K562 (cell line): ENCODE results near the gene PLA2R1. TPM values are rescaled to one million over a fixed set of nuclear protein-coding genes. Genes with fewer than 3 reads are reported as not detected.
A peak's percentile ranks its signal among the peaks of the same experiment; 100 is the strongest.

ENCODE experiments used
- ATAC-seq: fragments of 200-7000 bp; cut with Tn5 transposase; 3 replicates; pipeline ENCODE4 v1.9.1; 2020; ENCODE audit warnings: moderate library complexity
- BruUV-seq: library from RNA; stranded (reverse); fragments of 400-500 nt; replicated peaks from 2 replicates; lab custom pipeline; 2021; lab: Mats Ljungman, UMichigan
- CTCF ChIA-PET: fragments of 300-600 bp; formaldehyde crosslinking; extraction: SDS; loops from one replicate; lab custom pipeline; 2021; ENCODE audit warnings: low intra/inter-chr PET ratio; lab: Yijun Ruan, JAX
- POLR2A ChIA-PET: fragments of 300-600, 350-650 bp; sonication (Branson Sonifier 250); formaldehyde crosslinking; extraction: SDS; loops from one replicate; lab custom pipeline; 2021; ENCODE audit warnings: antibody characterized with exemption, inconsistent platforms; lab: Yijun Ruan, JAX
- DNase-seq, 4 experiments: peaks; one replicate each; pipeline versions ENCODE4 v3.0.0 to v3.0.0-alpha.2; 2011 to 2018; ENCODE audit warnings: low spot score in 3 of 4, mixed read lengths in 3 of 4; ENCODE audit errors: extremely low read depth in 1 of 4
- FAIRE-seq: peaks from 2 replicates; lab custom pipeline; 2011; peaks lifted over from hg19 to GRCh38; lab: Jason Lieb, UNC
- H2AFZ ChIP-seq: 2 replicates; pipeline ENCODE4 v1.6.0; 2011; ENCODE audit warnings: low read depth, low read length, control low read depth, inconsistent platforms
- H3K27ac ChIP-seq: fragments of 200-600 bp; 3 replicates; pipeline ENCODE4 v1.8.0; 2011; ENCODE audit warnings: low read depth, mild to moderate bottlenecking, control low read depth, inconsistent platforms, low read length, moderate library complexity, mixed read lengths; ENCODE audit errors: extremely low read depth
- H3K27me3 ChIP-seq, 2 experiments: fragments of 300-600 bp in 1 of 2; 2 replicates in 1 of 2; 3 replicates in 1 of 2; pipeline versions ENCODE4 v1.6.0 to v1.8.0; 2011; ENCODE audit warnings: inconsistent platforms in 2 of 2, low read length in 2 of 2, mild to moderate bottlenecking in 1 of 2, mixed read lengths in 1 of 2, moderate library complexity in 1 of 2; ENCODE audit not compliant: control insufficient read depth in 2 of 2, insufficient read depth in 2 of 2
- H3K36me3 ChIP-seq: fragments of 300-600 bp; 3 replicates; pipeline ENCODE4 v1.8.0; 2011; ENCODE audit warnings: mild to moderate bottlenecking, low read length, inconsistent platforms; ENCODE audit not compliant: control insufficient read depth, insufficient read depth
- H3K4me1 ChIP-seq, 2 experiments: fragments of 200-600 bp in 1 of 2; replicated peaks in 1 of 2; 2 replicates in 1 of 2; 3 replicates in 1 of 2; pipeline versions ENCODE4 v1.5.1 to v1.8.0; 2011; ENCODE audit warnings: inconsistent platforms in 2 of 2, low read length in 2 of 2, mild to moderate bottlenecking in 1 of 2, mixed read lengths in 1 of 2, moderate library complexity in 1 of 2; ENCODE audit not compliant: control insufficient read depth in 2 of 2, insufficient read depth in 2 of 2
- H3K4me2 ChIP-seq: 2 replicates; pipeline ENCODE4 v1.6.1; 2011; ENCODE audit warnings: low read length, control low read depth, inconsistent platforms, mixed read lengths; ENCODE audit not compliant: insufficient read depth
- H3K4me3 ChIP-seq: fragments of 200-600 bp; sonication (generic), shearing (Covaris generic); 2 replicates; pipeline ENCODE4 v1.5.1; 2016; ENCODE audit warnings: control low read depth, inconsistent platforms
- H3K79me2 ChIP-seq: fragments of 200-600 bp; 3 replicates; pipeline ENCODE4 v1.8.0; 2011; ENCODE audit warnings: low read length, inconsistent platforms; ENCODE audit not compliant: control insufficient read depth, insufficient read depth
- H3K9ac ChIP-seq, 2 experiments: 2 replicates each; pipeline versions ENCODE4 v1.6.0 to v1.6.1; 2011; ENCODE audit warnings: low read depth in 2 of 2, low read length in 2 of 2, control low read depth in 1 of 2, inconsistent platforms in 1 of 2, mild to moderate bottlenecking in 1 of 2, mixed read lengths in 1 of 2; ENCODE audit not compliant: insufficient read depth in 1 of 2
- H3K9me1 ChIP-seq: one replicate; pipeline ENCODE4 v1.6.0; 2011; ENCODE audit warnings: inconsistent platforms, mild to moderate bottlenecking, low read length, moderate library complexity; ENCODE audit not compliant: control insufficient read depth, insufficient read depth
- H3K9me3 ChIP-seq: replicated peaks from 2 replicates; pipeline ENCODE4 v1.5.1; 2011; ENCODE audit warnings: low read depth, low read length, inconsistent platforms; ENCODE audit not compliant: control insufficient read depth, insufficient read depth
- H4K20me1 ChIP-seq: replicated peaks from 2 replicates; pipeline ENCODE4 v1.6.1; 2011; ENCODE audit warnings: low read length, inconsistent platforms, mixed read lengths; ENCODE audit not compliant: control insufficient read depth, insufficient read depth
- CEBPB ChIP-seq: fragments of 450-650 bp; IDR thresholded peaks from 2 replicates; pipeline ENCODE4 v1.6.1; 2016; ENCODE audit warnings: missing genetic modification characterization, missing compliant biosample characterization
- CEBPG ChIP-seq, 3 experiments: fragments of 200-800 bp in 1 of 3; sonication (Bioruptor generic) in 1 of 3; sonication (generic) in 1 of 3; formaldehyde crosslinking in 1 of 3; IDR thresholded peaks in 2 of 3; conservative IDR thresholded peaks in 1 of 3; 2 replicates each; pipeline versions ENCODE4 v1.6.1 to v1.8.0; 2016 to 2022; ENCODE audit warnings: missing compliant biosample characterization in 2 of 3, missing genetic modification characterization in 2 of 3, mild to moderate bottlenecking in 1 of 3, missing genetic modification reagents in 1 of 3
- NCOA1 ChIP-seq: fragments of 450-650 bp; IDR thresholded peaks from 2 replicates; pipeline ENCODE4 v1.6.1; 2016; ENCODE audit warnings: low read depth
- ZNF507 ChIP-seq: conservative IDR thresholded peaks from 2 replicates; pipeline ENCODE4 v1.6.1; 2017; ENCODE audit warnings: missing genetic modification characterization, missing compliant biosample characterization
- WGBS: fragments of 100-300 bp; shearing (Covaris generic); methylation state at CpG from one replicate; pipeline ENCODE4 v1.1.6; 2016; ENCODE audit warnings: low coverage, mixed read lengths; ENCODE audit not compliant: insufficient coverage; ENCODE audit errors: missing lambda C conversion rate; 5-methylcytosine and 5-hydroxymethylcytosine counted together
- in situ Hi-C: fragments of 300-500 bp; cut with MboI; formaldehyde crosslinking; loops from 4 replicates; pipeline ENCODE4 v1.15.0; 2018; ENCODE audit warnings: inconsistent platforms, mixed read lengths
- intact Hi-C: fragments of 100-400 bp; cut with micrococcal nuclease; formaldehyde crosslinking; loops from 2 replicates; pipeline ENCODE4 v1.14.2; 2022
- polyA plus RNA-seq, 8 experiments: library from polyadenylated mRNA; depleted of rRNA in 4 of 8; stranded (reverse) in 5 of 8; unstranded in 3 of 8; fragments of >200 nt; fragmentation: Nextera tagmentation in 2 of 8; fragmentation: Illumina TruSeq in 1 of 8; extraction: Ambion mirVana in 2 of 8; extraction: Trizol in 1 of 8; gene quantifications; 2 replicates each; pipeline versions ENCODE4 v1.2.1 to v1.2.3, GENCODE V29; 2011 to 2014; ENCODE audit warnings: inconsistent platforms in 1 of 8, missing spikeins in 1 of 8
- total RNA-seq, 7 experiments: library from RNA; depleted of rRNA in 6 of 7; stranded (reverse); fragments of >200 nt in 6 of 7; fragmentation: Illumina TruSeq in 2 of 7; extraction: Trizol in 2 of 7; gene quantifications; 2 replicates each; pipeline versions ENCODE4 v1.2.1 to v1.2.3, GENCODE V29; 2011 to 2021; ENCODE audit warnings: low replicate concordance in 1 of 7

Gene PLA2R1
- total and polyA plus RNA-seq, 9 of the 15 experiments (the other 6 are each of a cell fraction or from before 2014, with no cell fraction given) = not detected

- Histone ChIP-seq H2AFZ (no peak overlapping the region), H3K4me1 (no peaks in the 10 kb centered on the region), H3K4me3 (no peak overlapping the region), H3K36me3 (no peaks in the 10 kb centered on the region), H4K20me1 (no peaks in the 10 kb centered on the region), H3K79me2 (no peaks in the 10 kb centered on the region), H3K9ac (no peak overlapping the region)
- in situ Hi-C loops = no loop called here
- intact Hi-C loops = no loop called here
- no peak for DNase-seq
- CTCF ChIA-PET = no interaction called here
- no peak for FAIRE-seq
- no peak for ATAC-seq
- POLR2A ChIA-PET = no interaction called here
- no TSS peak for BruUV-seq
- WGBS = 2% methylated on average over 4 of the region's 4 CpGs
- TF ChIP-seq CEBPB (tag) = 0 out of 2 replicates have a peak, but pooled peaks have one; percentile 21
- TF ChIP-seq CEBPG (CRISPR knock-in tag; IDR thresholded peaks at IDR 0.05) = no peak
- peak in 1 of 2 experiments; percentile 36; a peak in 2 of 4 replicates for TF ChIP-seq CEBPG (tag; conservative IDR thresholded peaks at IDR 0.05 in 1 of 2, IDR thresholded peaks at IDR 0.05 in 1 of 2)
- TF ChIP-seq ZNF507 (tag) = no peak
- TF ChIP-seq NCOA1 = no peak
- TF ChIP-seq, all 486 proteins: peak for 2
- no peaks in the 10 kb centered on the region for H3K9me3 ChIP-seq
- H3K9me1 ChIP-seq = no peaks in the 10 kb centered on the region
- H3K27me3 ChIP-seq = peaks cover 21 to 24% of the 10 kb centered on the region in 2 experiments; a peak in 4 of 5 replicates
- no peak overlapping the region for H3K4me2 ChIP-seq
- no peak overlapping the region for H3K27ac ChIP-seq
These were observed 167.0 kb downstream of the PLA2R1 start for GRCh38 chr2:159895258-159896065.
